GM18498 (cell line): ENCODE data around the gene CCDC24.

Experiments used
- ATAC-seq: cut with Tn5 transposase; IDR thresholded peaks from one replicate; pipeline ENCODE4 v1.9.1; 2021; ENCODE audit warnings: mild to moderate bottlenecking, moderate library complexity; ENCODE audit not compliant: unreplicated experiment

Gene CCDC24

DNA sequence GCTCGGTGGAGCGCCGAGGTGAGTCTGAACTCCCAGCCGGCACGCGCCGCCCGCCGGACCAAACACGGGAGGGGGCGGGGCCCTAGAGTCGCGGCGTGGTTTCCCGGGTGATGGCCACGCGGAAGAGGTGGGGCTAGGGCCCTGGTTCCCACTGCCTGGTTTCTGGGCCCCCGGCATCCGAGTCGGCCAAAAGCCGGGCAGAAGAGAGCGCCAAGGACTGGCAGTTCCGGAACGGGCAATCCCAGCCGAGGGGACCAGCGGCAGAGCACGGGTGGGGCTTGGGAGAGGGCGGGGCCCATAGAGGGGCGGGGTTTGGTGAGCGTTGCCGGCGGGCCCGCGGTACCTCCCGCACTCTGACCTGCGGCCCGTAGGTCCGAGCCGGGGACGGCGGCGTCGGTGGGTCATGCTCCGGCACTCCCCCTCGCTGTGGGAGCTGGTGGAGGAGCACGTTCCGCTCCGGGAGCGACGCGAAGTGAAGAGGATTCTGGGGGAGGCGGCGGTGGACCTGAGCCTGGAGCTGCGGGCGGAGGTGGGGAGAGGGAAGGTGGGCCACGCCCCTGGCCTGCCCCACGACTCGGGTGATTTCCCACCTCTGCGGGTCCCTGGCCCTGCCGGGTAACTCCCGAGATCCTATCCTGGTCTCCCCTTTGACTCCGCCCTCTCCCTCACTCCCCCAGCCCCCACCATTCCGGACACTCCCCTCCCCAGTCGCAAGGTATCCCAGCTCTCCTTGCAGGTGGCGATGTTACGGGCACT lies at the start of gene CCDC24:
Gene CCDC24 (plus strand): TSS at position 124 of the 756 bp plus-strand sequence. CDS start 280 bp downstream, at position 404.
- peak; percentile 77 for ATAC-seq

DNA sequence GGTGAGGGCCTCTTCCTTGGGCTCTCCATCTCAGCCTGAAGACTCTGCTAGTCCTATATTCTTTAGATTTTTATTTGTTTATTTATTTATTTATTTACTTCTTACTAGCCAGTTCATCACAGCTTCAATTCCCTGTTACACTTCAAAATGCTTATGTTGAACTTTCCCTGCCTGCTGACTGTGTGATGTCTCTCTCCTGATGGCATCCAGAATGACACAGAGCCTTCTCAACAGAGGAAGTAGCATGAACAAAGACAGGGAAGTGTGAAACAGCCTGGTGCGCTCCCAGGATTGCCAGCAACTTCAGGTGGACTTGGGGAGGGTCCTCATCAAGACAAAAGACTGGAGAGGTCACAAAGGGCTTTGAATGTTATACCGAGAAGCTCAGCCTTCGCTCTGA lies 49.0 kb upstream of the CCDC24 start:
- no peak for ATAC-seq

DNA sequence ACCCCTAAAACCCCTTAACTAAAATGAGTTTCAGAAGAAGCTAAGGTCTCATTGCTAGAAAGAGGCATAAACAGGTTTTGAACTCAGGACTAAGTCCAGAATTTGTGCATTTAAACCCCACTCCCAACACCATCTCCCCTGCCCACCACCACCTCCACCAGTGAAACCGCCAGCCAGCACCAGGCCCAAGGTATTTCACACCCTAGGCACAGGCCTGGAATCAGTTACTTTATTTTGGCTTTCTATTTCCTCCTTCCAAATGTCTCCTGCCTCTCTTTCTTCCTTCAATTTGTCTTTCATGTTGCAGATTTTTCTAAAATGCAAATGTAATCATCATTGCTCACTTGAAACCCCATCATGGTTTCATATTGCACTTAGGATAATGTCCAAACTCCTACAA lies 46.5 kb upstream of the CCDC24 start:
- no peak for ATAC-seq

DNA sequence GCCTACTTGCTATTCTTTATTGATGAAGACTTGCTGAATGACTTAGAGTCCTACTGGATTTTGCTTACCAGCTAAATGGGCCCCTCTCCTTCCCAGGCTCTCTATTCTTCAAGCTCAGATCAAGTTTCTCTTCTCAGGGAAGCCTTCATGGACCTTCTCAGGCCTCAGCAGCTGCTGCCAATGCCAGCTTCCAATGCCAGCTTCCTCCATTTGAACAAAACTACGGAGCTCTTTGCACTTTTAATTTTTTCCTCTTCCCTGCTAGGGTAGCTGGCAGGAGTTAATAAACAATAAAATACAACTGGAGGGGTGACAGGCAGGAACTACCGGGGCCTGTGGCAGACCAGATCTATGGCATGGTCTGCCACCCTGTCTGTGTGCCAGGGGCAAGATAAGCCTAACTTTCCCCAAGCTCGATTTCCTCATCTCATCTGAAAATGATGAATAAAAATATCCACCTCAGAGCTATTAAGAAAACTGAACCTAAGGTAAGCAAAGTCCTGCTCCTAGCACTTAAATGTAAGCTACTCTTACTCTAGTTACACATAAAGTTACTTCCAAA lies 45.6 kb upstream of the CCDC24 start:
- no peak for ATAC-seq

DNA sequence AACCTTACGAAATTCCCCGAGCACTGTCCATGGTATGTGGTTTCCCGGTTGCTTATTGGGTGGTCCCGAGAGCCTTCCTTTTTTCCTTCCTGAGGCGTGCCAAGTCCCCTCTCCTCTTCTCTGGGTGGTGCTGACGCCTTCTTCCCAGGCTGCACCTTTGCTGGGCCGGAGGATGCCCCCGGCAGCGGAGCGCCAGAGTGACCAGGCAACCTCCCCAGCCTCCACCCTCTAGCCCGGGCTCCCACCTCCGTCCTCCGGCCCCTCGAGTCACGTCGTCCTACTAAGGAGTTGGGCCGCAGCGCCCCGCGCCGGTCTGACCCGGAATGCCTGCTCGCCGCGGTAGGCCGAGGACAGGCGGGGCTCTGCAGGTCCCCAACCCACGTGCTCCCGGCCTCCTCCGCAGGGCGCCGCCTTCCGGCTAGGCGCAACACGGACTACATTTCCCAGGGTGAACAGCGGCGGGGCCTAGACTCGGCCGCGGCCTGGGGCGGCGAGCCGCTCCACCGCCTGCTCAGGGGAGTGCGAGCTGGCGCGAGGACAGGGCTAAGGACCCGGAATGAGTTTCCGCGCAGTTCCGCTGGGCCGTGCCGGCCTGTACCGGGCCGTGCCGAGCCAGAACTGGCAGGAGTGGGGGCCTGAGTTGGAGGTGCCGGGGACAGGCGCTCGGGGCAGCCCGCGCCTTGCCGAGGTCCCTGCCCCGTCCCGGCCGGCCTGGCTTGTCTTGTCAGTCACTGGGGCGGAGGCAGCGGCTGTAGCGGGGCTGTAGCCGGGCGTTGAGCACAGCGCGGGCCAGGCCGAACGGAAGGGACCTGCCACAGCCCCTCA lies 45.0 kb upstream of the CCDC24 start, which contains the start of gene IPO13:
Gene IPO13 (plus strand): TSS at position 715 of the 825 bp plus-strand sequence. CDS start 651 bp downstream, outside the sequence.
- ATAC-seq: peak; percentile 94

DNA sequence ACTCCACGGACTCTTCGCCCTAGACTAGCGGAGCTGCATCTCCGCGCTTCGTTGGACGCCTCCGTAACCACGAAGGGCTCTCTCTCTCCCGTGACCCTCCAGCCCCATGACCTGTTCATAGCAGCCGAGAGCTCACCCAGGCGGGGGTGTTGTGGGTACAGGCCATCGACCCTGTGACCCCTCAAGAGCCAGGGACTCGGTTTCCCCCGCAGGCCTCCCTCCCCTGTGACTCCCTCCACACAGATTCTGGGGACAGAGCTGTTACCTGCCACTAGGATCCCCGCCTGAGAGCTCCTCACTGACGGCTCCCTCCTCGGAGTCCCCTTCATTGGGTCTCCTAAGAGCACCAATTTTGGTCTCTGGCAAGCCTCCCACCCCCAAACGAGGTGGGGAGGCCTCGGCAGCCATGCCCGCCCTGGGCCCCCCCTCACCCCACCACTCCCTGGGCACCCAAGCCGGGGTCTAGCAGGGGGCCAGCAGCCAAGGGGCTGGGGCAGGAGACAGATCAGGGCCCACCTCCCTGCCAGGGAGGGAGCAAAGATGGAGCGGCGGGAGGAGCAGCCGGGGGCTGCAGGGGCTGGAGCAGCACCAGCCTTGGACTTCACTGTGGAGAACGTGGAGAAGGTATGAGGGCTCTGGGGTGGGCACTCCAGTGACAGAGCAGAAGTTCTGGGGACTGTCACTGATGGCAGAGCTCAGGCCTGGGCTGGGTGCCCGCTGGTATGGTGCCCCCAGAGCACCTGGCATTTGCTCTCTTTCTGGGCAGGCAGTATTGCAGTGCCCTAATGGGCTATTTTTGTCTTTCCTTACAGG lies 44.1 kb upstream of the CCDC24 start:
- no peak for ATAC-seq

DNA sequence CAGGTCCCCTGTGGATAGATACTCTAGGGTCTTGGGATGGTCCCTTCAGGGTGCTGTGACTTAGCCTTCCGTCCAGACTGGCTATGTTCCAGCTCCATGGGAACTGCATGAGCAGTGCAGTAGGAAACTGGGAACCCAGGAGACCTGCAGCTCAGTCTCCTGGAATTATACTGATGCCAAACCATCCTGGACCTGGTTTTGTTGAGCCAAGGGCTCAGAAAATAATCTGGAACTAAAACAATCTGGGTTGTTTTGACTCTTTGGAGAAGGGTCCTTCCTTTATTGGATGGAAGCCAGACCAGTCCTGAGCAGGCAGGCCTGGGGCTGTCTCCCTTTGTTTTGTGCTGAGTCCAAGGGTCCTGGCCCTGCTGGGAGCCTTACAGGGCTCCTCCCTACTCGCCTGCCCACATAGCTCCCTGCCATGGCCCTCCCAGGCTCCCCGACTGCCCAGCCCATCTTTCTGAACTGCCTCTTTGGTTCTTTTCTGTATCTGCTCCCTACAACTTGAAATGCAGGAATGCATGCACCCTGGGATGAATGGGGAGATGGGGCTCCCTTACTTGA lies 43.4 kb upstream of the CCDC24 start:
- ATAC-seq: no peak

DNA sequence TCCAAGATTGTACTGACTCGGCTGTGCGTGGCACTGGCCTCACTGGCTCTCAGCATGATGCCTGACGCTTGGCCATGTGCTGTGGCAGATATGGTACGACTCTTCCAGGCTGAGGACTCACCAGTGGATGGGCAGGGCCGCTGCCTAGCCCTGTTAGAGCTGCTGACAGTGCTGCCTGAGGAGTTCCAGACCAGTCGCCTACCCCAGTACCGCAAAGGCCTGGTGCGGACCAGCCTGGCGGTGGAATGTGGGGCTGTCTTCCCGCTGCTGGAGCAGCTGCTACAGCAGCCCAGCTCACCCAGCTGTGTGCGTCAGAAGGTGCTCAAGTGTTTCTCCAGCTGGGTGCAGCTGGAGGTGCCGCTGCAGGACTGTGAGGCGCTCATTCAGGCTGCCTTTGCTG lies 41.7 kb upstream of the CCDC24 start:
- no peak for ATAC-seq

DNA sequence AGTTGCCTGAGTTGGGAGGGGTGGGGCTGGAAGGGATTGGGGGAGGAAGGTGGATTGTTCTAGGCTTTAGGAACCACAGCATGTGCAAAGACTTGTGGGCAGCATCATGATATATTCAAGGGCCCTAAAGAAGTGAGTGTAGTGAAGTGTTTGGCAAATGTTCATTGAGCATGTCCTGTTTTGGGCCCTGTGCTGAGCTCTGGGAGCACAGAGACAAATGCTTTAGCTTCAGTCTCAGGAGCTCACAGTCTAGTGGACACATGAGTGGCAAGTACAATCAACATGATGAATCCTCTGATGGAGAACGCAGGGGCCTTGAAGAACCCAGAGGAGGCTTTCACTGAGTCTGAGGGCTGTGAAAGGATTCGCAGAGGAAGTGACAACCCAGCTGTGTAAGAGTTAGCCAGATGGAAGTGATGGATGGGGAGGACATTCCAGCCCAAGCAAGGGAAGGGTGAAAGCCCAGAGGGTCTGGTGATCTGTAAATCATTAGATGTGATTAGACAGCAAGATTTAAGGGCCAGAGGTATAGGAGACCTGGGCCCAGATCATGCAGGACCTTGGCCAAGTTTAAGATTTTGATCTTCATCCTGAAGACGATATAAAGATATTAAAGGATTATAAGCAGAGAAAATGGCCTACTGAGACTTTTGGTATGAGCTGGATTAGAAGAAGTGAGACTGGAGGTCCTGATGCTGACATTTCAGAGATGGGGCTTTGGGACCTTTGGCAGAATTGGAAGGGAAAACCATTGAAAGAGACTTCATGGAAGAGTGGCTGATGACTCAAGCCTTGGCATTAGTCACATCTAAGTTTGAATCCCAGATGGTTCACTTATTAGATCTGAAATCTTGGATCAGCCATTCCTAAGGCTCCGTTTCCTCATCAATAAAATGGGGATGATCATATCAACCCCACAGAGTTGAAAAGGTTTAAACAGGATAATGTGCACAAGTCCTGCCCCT lies 40.1 kb upstream of the CCDC24 start:
- no peak for ATAC-seq

DNA sequence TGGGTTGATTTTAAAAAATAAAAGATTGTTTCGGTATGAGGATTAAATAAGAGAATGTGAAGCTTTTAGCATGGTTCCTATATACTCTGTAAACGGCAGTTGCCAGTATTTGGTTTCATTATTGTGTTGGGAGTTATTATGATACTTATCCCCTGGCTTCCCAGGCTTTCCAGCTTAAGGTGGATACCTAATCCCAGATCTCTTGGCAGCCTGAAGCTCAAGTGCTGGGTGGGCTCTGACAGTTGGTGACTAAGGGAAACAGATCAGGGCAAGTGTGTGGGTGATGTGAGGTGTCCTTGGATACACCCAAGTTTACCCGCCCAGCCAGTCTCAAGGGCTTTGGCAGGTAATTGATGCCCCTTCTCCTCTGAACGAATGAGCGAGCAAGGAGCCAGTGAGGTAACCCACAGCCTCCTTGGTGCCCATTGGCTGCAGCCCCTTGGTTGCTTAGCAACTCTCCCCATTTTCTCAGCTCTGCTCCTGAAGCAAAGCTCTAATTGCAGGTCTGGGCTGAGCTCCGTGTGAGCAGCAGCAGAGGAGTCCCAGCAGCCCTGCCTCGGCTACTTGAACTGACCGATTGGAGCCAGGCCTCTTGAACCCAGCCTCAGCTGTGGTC lies 38.6 kb upstream of the CCDC24 start:
- no peak for ATAC-seq

GRCh38 chr1:43953361-43953760 lies 38.0 kb upstream of the CCDC24 start:
- ATAC-seq: no peak

DNA sequence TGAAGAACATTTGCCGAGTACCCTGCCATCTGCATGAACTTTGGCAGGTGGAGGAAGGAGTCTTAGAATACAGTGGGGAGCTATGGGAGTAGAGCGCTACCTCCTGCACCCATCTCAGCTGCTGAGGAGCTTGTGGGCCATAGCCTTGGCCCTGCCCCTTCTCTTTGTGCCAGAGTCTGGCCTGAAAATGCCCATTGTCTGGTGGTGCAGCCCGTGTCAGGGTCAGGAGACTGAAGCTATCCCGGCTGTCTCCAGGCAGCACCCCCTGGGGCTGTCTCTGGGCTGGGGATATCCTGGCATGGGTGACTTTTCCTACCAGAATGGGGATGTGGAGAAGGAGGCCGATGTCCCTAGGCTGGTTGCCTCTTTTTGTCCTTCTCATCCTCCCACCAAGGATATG lies 37.4 kb upstream of the CCDC24 start:
- no peak for ATAC-seq

DNA sequence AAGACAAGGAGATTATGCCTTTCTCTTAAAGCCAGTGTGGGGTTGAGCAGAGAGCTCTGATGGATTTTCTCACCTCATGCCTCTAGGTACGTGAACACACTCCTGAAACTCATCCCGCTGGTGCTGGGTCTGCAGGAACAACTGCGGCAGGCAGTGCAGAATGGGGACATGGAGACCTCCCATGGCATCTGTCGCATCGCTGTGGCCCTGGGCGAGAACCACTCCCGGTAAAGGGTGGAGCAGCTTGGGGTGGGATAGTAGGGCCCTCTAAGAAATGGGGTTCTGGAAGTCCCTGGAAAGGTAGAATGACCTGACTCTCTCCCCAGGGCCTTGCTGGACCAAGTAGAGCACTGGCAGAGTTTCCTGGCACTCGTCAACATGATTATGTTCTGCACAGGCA lies 35.2 kb upstream of the CCDC24 start:
- no peak for ATAC-seq

DNA sequence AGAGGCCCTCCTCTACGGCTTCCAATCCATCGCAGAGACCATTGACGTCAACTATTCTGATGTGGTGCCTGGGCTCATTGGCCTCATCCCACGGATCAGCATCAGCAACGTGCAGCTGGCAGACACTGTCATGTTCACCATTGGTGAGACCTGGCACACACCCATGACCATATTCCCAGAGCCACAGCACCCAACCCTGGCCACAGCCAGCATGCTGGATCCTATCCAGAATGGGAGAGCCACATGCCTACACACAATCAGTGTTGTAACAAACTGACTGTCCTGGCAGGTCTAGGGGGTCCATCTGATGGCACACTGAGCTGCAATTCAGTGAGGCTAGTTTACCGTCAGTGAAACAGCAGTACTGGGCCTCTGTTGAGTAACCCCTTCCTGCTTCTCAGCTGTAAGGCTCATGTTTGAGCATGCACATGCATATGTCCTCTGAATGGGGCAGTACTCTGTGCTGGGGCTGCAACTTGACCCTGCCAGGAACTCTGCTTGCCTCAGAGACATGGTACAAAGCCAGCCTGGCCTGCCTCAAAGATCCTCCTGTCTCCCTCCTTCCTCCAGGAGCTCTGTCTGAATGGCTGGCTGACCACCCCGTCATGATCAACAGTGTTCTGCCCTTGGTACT lies 33.9 kb upstream of the CCDC24 start:
- ATAC-seq: no peak

DNA sequence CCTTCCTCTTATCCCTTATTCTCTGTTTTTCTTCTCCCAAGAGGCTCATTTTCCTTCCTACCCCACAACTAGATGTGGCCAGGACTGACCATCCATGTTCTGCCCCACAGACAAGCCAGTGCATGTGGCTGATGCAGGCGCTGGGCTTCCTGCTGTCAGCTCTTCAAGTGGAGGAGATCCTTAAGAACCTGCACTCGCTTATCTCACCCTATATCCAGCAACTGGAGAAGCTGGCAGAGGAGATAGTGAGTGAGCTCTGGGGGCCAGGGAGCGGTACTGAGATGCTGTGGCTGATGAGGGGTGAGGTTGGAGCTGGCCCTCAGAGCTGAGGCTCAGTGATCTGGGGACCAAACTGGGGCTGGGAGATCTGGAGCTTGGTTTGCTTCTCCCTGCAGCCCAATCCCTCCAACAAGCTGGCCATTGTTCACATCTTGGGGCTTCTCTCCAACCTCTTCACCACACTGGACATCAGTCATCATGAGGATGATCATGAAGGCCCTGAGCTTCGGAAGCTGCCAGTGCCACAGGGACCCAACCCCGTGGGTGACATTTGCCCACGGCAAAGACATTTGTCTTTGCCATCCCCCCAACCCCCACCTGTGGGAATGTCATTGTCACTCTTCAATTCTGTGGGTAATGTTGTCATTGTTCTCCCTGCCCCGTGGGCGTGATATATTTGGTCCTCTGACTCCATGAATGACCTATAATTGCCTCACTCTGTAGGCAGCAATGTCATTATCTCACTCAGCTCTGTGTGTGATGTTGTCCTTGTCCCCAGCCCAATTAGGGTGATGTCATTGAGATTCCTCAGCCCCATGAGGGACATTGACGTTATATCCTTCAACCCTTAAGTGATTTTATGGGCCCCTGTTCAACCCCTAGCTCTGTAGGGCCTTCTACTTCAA lies 32.8 kb upstream of the CCDC24 start:
- ATAC-seq: no peak

- ATAC-seq: no peak
Observed at GRCh38 chr1:43960798-43961197, 30.6 kb upstream of the CCDC24 start.

GRCh38 chr1:43961692-43962091 lies 29.7 kb upstream of the CCDC24 start:
- no peak for ATAC-seq

DNA sequence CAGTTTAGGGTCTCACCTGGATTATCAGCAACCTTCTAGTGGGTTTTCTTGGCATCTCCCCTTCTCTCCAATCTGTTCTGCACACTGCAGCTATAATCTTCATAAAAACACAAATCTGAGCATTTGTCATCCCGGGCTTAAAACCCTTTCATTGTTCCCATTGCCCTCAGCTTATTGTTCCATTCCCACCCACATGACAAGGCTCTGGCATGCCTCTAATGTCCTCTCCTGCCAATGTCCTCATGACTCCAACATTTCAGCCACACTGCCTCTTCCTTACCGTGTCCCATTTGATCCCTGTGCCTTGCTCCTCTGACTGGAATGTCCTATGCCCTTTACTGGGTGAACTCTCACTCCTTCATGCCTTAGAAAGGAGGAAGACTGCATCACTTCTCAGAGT lies 29.1 kb upstream of the CCDC24 start:
- no peak for ATAC-seq
